Epidermal melanocyte (primary cell): Measurements from ENCODE around the gene SLC35F3.
"Not testable (repeated sequence)": the region's sequence is repeated elsewhere in the genome, so short reads cannot be mapped to it uniquely, and the experiment has no call there.

Source experiments
- DNase-seq: peaks from one replicate; pipeline ENCODE4 v3.0.0; 2011; ENCODE audit warnings: low spot score; ENCODE audit not compliant: insufficient read length

Gene SLC35F3

DNA sequence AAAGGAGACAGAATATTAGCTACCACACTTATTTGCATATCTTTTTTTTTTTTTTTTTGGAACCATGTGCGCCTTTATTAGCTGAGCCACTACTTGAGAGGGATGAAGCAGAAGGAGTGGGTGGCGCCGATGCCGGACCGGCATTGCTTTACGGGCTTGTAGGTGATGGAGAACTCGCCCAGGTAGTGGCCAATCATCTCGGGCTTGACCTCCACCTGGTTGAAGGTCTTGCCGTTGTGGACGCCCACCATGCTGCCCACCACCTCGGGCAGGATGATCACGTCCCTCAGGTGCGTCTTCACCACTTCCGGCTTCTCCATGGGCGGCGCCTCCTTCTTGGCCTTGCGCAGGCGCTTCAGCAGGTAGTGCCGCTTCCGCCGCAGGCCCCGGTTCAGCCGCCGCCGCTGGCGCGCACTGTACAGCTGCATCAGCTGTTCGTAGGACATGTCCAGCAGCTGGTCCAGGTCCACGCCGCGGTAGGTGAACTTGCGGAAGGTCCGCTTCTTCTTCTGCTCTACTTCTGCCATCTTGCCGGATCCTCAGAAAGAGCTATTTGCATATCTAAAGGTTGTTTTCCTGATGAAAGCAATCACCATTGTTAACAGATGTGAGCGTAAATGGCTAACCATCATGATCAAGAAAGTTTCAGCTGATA lies 452.3 kb downstream of the SLC35F3 start:
- not testable (repeated sequence) for DNase-seq

DNA sequence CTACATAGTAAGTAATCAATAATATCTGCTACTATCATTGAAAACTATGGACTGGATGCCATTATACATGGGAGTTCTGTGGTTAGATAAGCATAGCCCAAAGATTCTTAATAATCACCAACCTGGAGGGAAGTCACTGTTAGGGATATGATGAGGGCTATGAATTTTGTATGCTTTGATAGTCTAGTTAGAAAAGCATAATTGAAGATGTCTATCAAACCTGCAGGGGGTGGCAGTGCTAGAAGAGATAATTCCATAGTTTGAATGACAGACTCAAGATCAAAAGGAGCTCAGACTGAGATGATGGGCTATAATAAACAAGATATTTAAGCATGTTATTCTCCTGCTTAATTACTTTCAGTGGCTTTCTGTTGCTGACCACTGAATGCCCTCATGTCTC lies 453.4 kb downstream of the SLC35F3 start:
- no peak for DNase-seq

DNA sequence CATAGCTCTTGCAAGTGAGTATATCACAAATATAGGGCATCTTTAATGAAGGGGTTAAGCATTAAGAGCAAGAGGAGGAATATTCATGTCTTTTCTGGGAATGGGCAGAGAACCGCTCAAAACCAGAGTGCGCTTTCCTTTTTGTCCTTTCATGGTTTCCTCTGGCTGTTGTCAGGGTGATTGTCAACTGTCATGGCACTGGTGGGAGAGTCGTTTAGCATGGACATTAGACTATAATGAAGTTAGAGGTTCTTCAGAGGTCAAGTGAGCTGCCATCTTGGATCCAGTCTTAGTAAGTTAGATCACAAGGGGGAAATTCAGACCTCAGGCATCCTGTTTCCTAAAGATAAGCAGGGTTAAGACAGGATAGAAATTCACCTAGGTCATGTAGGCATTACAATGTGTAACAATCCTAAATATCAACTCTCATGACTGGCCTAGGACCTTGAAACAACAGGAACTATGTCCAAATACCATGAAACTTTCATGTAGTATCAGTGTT lies 456.7 kb downstream of the SLC35F3 start:
- no peak for DNase-seq

DNA sequence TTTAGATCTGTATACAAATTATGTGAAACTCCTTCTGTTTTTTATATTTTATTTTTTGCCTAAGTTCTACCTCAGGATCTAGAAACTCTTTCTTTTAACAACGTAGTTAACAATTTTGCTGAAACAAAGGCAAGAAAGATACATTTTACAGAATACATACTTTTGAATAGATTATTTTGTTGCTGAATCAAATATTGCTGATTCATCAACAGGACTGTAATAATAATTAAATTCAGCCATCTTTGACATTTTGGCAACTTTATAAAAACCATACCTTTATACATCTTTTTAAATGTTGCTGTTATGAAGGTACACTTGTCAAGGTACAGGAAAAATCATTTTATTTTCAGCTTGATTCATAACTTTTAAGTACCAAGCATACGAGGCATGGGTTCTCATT lies 458.1 kb downstream of the SLC35F3 start:
- no peak for DNase-seq

DNA sequence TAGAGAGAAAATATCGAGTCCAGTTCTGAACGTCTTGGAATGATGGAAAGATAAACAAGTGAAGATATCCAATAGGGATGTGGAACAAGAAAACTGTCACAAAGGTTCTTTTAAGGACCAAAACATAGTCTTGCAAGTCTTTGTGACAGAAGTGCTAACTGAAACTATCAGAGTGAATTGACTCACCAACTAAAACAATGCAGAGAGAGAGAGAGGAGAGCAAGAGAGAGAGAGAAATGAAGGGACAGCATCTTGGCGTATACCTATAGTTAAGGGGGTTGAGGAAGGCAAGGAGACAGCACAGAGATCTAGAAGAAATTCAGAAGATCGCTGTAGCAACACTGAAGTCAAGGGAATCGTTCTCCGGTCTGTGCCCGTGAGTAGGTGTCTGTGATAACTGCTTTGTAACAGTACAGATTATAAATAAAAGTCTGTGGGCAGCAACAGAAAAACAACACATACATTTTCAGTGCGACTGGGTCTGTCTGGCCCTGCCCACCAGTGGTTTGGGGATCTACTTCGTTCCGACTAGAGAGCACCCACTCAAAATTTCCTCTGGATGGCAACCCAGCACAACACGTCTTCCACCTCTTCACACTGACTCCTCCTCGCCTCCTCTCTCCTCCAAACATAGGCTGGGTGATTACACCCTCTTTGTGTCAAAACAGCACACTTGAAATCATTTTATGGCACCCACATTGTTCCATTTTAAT lies 464.0 kb downstream of the SLC35F3 start:
- DNase-seq: no peak

DNA sequence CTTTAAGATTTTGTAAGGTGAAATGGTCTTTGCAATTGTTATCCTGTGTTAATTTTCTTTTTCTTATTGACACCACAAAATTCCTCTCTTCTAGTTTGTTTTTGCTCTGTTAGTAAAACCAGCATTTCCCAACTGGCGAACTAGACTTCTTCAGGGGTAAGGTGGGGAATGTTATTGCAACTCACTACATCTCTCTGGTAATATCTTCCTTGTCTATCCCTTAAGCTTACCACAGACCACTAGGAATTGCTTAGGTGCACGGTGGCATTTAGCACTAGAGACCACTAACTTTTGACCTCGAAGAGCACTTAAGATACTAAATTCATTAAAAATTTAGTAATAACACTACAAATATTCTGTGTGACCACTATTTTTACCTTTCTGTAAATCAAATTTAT lies 464.6 kb downstream of the SLC35F3 start:
- DNase-seq: no peak

DNA sequence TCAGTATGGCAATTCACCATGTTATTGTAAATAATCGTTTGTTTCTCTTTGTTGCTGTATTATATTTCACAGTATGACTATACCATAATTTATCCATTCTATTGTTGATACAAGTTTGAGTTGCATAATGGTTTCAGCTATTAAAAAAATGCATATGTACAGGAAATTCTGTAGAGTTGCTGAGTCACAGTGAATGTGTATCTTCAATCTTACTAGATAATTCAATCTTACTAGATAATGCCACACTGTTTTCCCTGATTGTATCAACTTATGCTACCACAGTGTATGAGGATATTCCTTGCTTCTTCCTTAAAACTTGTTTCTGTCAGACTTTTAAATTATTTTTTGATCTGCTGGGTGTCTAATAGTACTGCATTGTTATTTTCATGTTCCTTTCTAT lies 465.3 kb downstream of the SLC35F3 start:
- no peak for DNase-seq

DNA sequence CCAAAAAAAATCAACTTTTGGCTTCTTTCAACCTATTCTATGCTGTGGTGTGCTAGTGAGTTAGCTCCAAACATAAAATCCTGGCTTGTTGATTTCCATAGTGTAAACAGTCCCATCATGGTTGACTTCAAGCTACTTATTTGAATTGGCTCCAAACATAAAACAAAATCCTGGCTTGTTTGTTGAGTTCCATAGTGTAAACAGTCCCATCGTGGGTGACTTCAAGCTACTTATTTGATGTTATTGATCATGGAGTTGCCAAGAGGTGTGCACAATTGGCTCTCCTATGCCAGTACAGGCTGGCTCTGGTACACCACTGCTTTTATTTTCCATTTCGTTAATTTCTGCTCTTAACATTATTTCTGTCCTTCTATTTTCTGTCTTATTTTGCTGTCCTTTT lies 466.9 kb downstream of the SLC35F3 start:
- DNase-seq: no peak

DNA sequence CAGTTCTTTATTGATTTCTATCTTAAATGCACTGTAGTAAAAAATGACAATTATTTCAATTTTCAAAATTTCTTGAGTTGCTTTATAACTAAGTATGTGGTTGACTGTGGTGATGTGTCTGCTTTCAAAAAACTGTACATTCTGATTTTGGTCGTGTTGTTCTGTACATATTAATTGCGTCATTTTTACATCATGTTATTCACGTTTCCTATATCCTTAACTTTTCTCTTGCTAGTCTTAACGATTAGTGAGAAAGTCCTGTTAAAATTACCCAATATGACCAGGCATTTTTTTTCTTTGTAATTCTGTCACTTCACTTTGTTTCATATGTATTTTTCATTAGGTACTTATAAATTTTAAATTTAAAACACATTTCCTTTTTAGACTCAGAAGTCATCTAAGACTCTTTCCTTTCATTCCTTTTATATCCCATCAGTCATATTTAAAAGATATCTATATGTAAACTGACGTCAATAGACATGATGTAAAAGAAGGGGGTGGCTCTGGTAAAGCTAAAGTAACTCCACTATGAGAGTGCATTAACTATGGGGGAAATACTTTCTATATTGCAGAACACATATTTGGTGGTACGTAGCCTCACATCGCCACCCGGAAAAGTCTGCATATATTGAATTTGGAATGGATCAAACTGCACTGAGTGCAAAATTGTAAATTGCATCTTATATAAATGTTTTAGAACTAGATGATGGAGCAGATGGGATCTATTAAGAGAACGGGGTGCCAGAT lies 467.7 kb downstream of the SLC35F3 start:
- no peak for DNase-seq

DNA sequence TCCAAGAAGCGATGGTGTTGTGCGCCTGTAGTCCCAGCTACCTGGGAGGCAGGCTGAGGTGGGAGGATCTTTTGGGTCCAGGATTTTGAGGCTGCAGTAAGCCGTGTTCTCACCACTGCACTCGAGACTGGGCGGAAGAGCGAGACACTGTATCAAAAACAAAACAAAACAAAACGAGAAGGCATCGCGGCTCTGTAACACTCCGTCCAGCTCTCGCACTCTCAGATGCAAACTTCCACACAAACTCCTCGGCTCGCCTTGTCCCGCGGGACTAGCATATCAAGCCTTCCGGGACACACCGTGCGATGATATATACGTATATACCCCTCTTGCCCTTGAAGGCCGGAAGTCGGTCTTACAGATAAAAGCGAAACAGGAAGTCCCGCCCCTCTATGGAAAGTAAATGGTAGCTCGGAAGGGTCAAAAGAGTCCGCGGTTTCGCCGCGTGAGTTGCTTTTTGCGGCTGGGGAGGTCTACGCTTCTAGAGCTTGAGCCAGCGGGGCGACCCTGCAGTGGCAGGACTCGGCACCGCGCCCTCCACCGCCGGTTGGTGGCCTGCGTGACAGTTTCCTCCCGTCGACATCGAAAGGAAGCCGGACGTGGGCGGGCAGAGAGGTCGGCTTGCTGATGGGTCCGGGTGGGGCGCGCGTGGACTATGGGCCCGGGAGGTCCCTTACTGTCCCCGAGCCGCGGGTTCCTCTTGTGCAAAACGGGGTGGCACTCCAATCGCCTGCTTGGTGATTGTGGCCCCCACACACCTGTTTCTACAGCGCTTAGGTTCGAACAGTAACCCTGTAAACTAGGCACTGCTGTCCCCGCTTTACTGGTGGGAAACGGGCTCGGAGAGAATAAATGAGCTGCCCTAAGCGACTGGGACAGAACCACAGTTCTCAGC lies 468.8 kb downstream of the SLC35F3 start, which contains the start of gene COA6:
TSS of gene COA6 (plus strand) at position 393 of the 895 bp plus-strand sequence. CDS start at position 404, 11 bp downstream.
- DNase-seq: peak; percentile 81

DNA sequence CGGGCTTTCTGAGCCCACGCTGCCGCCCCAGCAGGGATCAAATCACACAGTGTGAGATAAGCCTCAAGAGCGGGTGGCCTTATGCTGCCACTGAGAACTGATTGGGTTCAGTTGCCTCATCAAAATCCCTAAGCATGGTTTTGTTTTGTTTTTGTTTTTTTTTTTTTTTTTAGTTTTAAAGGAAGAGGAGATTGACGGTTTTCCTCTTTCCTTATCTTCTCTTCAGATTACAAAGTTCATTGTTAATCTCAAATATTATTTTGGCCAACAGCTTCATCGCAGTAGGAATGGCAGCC lies 469.4 kb downstream of the SLC35F3 start:
- no peak for DNase-seq
